H1 (cell line): ENCODE data around the gene EFHC1. TPM values are rescaled to one million over a fixed set of nuclear protein-coding genes. Genes with fewer than 3 reads are reported as not detected.

Experiments used
- CTCF ChIA-PET: fragments of 300-600 bp; sonication (Branson Sonifier 250); formaldehyde crosslinking; loops from one replicate; lab custom pipeline; 2021; ENCODE audit not compliant: partially characterized antibody; lab: Charles Lee
- POLR2A ChIA-PET: fragments of 300-600 bp; sonication (Branson Sonifier 250); formaldehyde crosslinking; loops from one replicate; lab custom pipeline; 2021; ENCODE audit warnings: inconsistent platforms; ENCODE audit not compliant: partially characterized antibody; lab: Charles Lee
- DNase-seq, 2 experiments: peaks; one replicate each; pipeline versions ENCODE4 v3.0.0 to v3.0.0-alpha.2; 2010 to 2022; ENCODE audit warnings: low spot score in 2 of 2, low read depth in 1 of 2, mixed read lengths in 1 of 2
- FAIRE-seq: peaks from 2 replicates; lab custom pipeline; 2011; peaks lifted over from hg19 to GRCh38; lab: Jason Lieb, UNC
- H2AFZ ChIP-seq: 2 replicates; pipeline ENCODE4 v1.8.1; 2012; ENCODE audit warnings: low read length, inconsistent platforms
- H2AK5ac ChIP-seq: 2 replicates; pipeline ENCODE4 v1.6.1; 2013; ENCODE audit warnings: low read depth, low read length
- H2BK120ac ChIP-seq: replicated peaks from 2 replicates; pipeline ENCODE3; 2013; ENCODE audit warnings: low read depth, low read length, inconsistent platforms
- H2BK12ac ChIP-seq: 2 replicates; pipeline ENCODE4 v1.6.1; 2013; ENCODE audit warnings: low read depth, low read length
- H2BK15ac ChIP-seq: 2 replicates; pipeline ENCODE4 v1.6.1; 2013; ENCODE audit warnings: low read length
- H2BK20ac ChIP-seq: 2 replicates; pipeline ENCODE4 v1.6.1; 2013; ENCODE audit warnings: low read length
- H2BK5ac ChIP-seq: 2 replicates; pipeline ENCODE4 v1.6.1; 2013; ENCODE audit warnings: low read depth, low read length
- H3K14ac ChIP-seq: 2 replicates; pipeline ENCODE4 v1.6.1; 2013; ENCODE audit warnings: inconsistent platforms; ENCODE audit not compliant: insufficient read length
- H3K18ac ChIP-seq: 2 replicates; pipeline ENCODE4 v1.6.1; 2013; ENCODE audit warnings: low read length; ENCODE audit errors: extremely low read depth
- H3K23ac ChIP-seq: 2 replicates; pipeline ENCODE4 v1.6.1; 2013; ENCODE audit warnings: inconsistent platforms; ENCODE audit not compliant: insufficient read length
- H3K23me2 ChIP-seq: 2 replicates; pipeline ENCODE4 v1.6.1; 2013; ENCODE audit warnings: low read depth, low read length
- H3K27ac ChIP-seq: 2 replicates; pipeline ENCODE4 v1.6.1; 2011; ENCODE audit warnings: low read depth, low read length, inconsistent platforms
- H3K27me3 ChIP-seq, 4 experiments: replicated peaks in 1 of 4; 1 replicate in 1 of 4; 2 replicates in 3 of 4; pipeline versions ENCODE4 v1.6.1 to v1.8.1; 2011 to 2013; ENCODE audit warnings: low read length in 3 of 4, mild to moderate bottlenecking in 3 of 4, inconsistent platforms in 2 of 4, mixed read lengths in 2 of 4, moderate library complexity in 1 of 4; ENCODE audit not compliant: control insufficient read depth in 3 of 4, insufficient read depth in 3 of 4; ENCODE audit errors: extremely low read depth in 1 of 4
- H3K36me3 ChIP-seq, 4 experiments: 2 replicates each; pipeline versions ENCODE4 v1.6.1 to v1.8.1; 2011 to 2013; ENCODE audit warnings: mild to moderate bottlenecking in 4 of 4, low read length in 3 of 4, moderate library complexity in 2 of 4, control low read depth in 1 of 4, inconsistent platforms in 1 of 4; ENCODE audit not compliant: insufficient read depth in 4 of 4, control insufficient read depth in 2 of 4
- H3K4ac ChIP-seq: replicated peaks from 2 replicates; pipeline ENCODE3; 2013; ENCODE audit warnings: low read length, low read depth, mixed read lengths, inconsistent platforms; ENCODE audit not compliant: insufficient read length
- H3K4me1 ChIP-seq, 4 experiments: replicated peaks in 1 of 4; 1 replicate in 1 of 4; 2 replicates in 3 of 4; pipeline versions ENCODE4 v1.6.1 to v1.8.1; 2011 to 2013; ENCODE audit warnings: low read length in 3 of 4, inconsistent platforms in 2 of 4, mixed read lengths in 1 of 4; ENCODE audit not compliant: insufficient read depth in 4 of 4, control insufficient read depth in 3 of 4
- H3K4me2 ChIP-seq, 2 experiments: 2 replicates each; pipeline versions ENCODE4 v1.6.1 to v1.8.1; 2011 to 2013; ENCODE audit warnings: low read depth in 2 of 2, low read length in 2 of 2, control low read depth in 1 of 2, inconsistent platforms in 1 of 2, mild to moderate bottlenecking in 1 of 2; ENCODE audit not compliant: insufficient read depth in 1 of 2
- H3K4me3 ChIP-seq, 4 experiments: fragments of 200-600, 300-600 bp in 1 of 4; sonication (generic), shearing (Covaris generic), sonication (Bioruptor Twin) in 1 of 4; 2 replicates each; pipeline versions ENCODE4 v1.5.1 to v1.8.1; 2011 to 2016; ENCODE audit warnings: low read length in 4 of 4, low read depth in 3 of 4, control low read depth in 2 of 4, inconsistent platforms in 2 of 4, mild to moderate bottlenecking in 2 of 4, mixed read lengths in 1 of 4, moderate library complexity in 1 of 4; ENCODE audit not compliant: insufficient read depth in 2 of 4; ENCODE audit errors: extremely low read depth in 1 of 4
- H3K56ac ChIP-seq: replicated peaks from 2 replicates; pipeline ENCODE3; 2013; ENCODE audit warnings: low read depth, mild to moderate bottlenecking, mixed read lengths, low read length, inconsistent platforms; ENCODE audit not compliant: insufficient read length
- H3K79me1 ChIP-seq: 2 replicates; pipeline ENCODE4 v1.6.1; 2013; ENCODE audit warnings: low read depth, low read length, control low read depth
- H3K79me2 ChIP-seq, 2 experiments: 2 replicates each; pipeline versions ENCODE4 v1.6.1 to v1.8.1; 2012 to 2013; ENCODE audit warnings: low read length in 2 of 2, mild to moderate bottlenecking in 2 of 2, inconsistent platforms in 1 of 2; ENCODE audit not compliant: insufficient read depth in 2 of 2, control insufficient read depth in 1 of 2
- H3K9ac ChIP-seq, 4 experiments: replicated peaks in 1 of 4; 1 replicate in 1 of 4; 2 replicates in 3 of 4; pipeline versions ENCODE4 v1.6.1 to v1.8.1; 2011 to 2013; ENCODE audit warnings: low read depth in 3 of 4, low read length in 3 of 4, control low read depth in 2 of 4, mild to moderate bottlenecking in 2 of 4, moderate library complexity in 2 of 4, inconsistent platforms in 1 of 4; ENCODE audit errors: extremely low read depth in 1 of 4
- H3K9me3 ChIP-seq, 2 experiments: 2 replicates each; pipeline versions ENCODE4 v1.6.1 to v1.8.1; 2012 to 2013; ENCODE audit warnings: mild to moderate bottlenecking in 2 of 2, moderate library complexity in 2 of 2, control low read depth in 1 of 2, inconsistent platforms in 1 of 2, low read depth in 1 of 2, low read length in 1 of 2, mixed read lengths in 1 of 2; ENCODE audit not compliant: insufficient read depth in 2 of 2
- H4K20me1 ChIP-seq, 2 experiments: replicated peaks in 1 of 2; 2 replicates each; pipeline versions ENCODE3 to v1.8.1; 2011 to 2013; ENCODE audit warnings: inconsistent platforms in 2 of 2, low read length in 2 of 2, mild to moderate bottlenecking in 1 of 2; ENCODE audit not compliant: insufficient read depth in 2 of 2, control insufficient read depth in 1 of 2
- H4K5ac ChIP-seq: 2 replicates; pipeline ENCODE4 v1.6.1; 2013; ENCODE audit warnings: low read length, low read depth, mixed read lengths, inconsistent platforms; ENCODE audit not compliant: insufficient read length
- H4K8ac ChIP-seq: 2 replicates; pipeline ENCODE4 v1.8.0; 2013; ENCODE audit warnings: mild to moderate bottlenecking, moderate library complexity, low read length, inconsistent platforms; ENCODE audit not compliant: insufficient read depth; ENCODE audit errors: extremely low read depth
- H4K91ac ChIP-seq: replicated peaks from 2 replicates; pipeline ENCODE3; 2013; ENCODE audit warnings: low read length, mixed read lengths, inconsistent platforms; ENCODE audit not compliant: insufficient read length
- POLR2A ChIP-seq, 2 experiments: IDR thresholded peaks; 1 replicate in 1 of 2; 2 replicates in 1 of 2; pipeline ENCODE4 v1.6.1; 2011; ENCODE audit warnings: low read depth in 2 of 2, low read length in 2 of 2, mild to moderate bottlenecking in 2 of 2; ENCODE audit errors: control extremely low read depth in 1 of 2
- RAD21 ChIP-seq, 2 experiments: IDR thresholded peaks in 1 of 2; conservative IDR thresholded peaks in 1 of 2; 2 replicates each; pipeline ENCODE4 v1.6.1; 2011; ENCODE audit warnings: low read depth in 2 of 2, low read length in 2 of 2, improper control_type of control experiment in 1 of 2, inconsistent platforms in 1 of 2, mild to moderate bottlenecking in 1 of 2, moderate library complexity in 1 of 2
- SP1 ChIP-seq: IDR thresholded peaks from 2 replicates; pipeline ENCODE4 v1.6.1; 2011; ENCODE audit warnings: low read depth, low read length
- TEAD4 ChIP-seq: IDR thresholded peaks from 2 replicates; pipeline ENCODE4 v1.6.1; 2012; ENCODE audit warnings: low read depth, low read length, inconsistent platforms, mixed read lengths
- WGBS, 2 experiments: shearing (Covaris generic) in 1 of 2; methylation state at CpG; one replicate each; pipeline versions ENCODE4 v1.1.6 to v1.1.7; 2013 to 2015; ENCODE audit warnings: low lambda C conversion rate in 2 of 2, mixed read lengths in 2 of 2, inconsistent platforms in 1 of 2, low coverage in 1 of 2, missing lambda C conversion rate in 1 of 2; ENCODE audit not compliant: insufficient replicate concordance in 2 of 2, insufficient coverage in 1 of 2, insufficient read length in 1 of 2; ENCODE audit errors: extremely low coverage in 1 of 2, missing lambda C conversion rate in 1 of 2; 5-methylcytosine and 5-hydroxymethylcytosine counted together
- polyA plus RNA-seq, 7 experiments: library from polyadenylated mRNA; depleted of rRNA in 3 of 7; stranded (reverse) in 5 of 7; unstranded in 2 of 7; fragments of >200 nt in 5 of 7; fragments of 200-250 nt in 2 of 7; gene quantifications; 1 replicate in 5 of 7; 2 replicates in 1 of 7; 4 replicates in 1 of 7; pipeline versions ENCODE4 v1.2.1 to v1.2.3, GENCODE V29; 2011 to 2013; ENCODE audit warnings: missing spikeins in 2 of 7, mixed read lengths in 2 of 7
- total RNA-seq: library from RNA; stranded (reverse); fragmentation: NEBNext Ultra II Directional; extraction: Animal tissue kit (Norgen Biotek cat#: 25700); gene quantifications from 2 replicates; pipeline ENCODE4 v1.2.1, GENCODE V29; 2021
- TF ChIP-seq, protein P1 (sequence below), 3 experiments: IDR thresholded peaks; 1 replicate in 2 of 3; 2 replicates in 1 of 3; pipeline versions ENCODE4 v1.5.1 to v1.6.1; 2011; ENCODE audit warnings: low read length in 3 of 3, mild to moderate bottlenecking in 3 of 3, inconsistent platforms in 2 of 3, low read depth in 1 of 3, moderate library complexity in 1 of 3; ENCODE audit not compliant: insufficient read depth in 1 of 3; ENCODE audit errors: control extremely low read depth in 1 of 3

EFHC1 gene
- total and polyA plus RNA-seq, 2 of the 8 experiments (the other 6 are each of a cell fraction or from before 2014, with no cell fraction given): 10.5 to 16.4 TPM

DNA sequence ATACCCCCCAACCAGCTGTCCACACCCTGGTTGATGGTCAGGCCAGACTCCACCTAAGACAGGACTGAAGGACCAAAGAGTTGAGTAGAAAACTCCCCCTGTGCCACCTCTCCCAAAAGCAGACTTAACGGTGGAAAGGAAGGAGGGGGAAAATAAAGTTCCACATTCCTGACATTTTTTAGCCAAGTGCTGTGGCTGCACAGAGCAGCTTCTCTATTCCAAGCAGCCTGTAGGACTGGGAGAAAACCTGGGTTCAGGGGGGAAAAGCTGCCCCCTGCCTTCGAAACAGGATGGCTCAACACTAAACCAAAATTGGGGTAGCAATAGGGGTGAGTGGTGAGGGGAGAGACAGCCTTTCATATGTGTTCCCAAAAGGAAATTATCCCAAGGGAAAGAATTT is 153.2 kb downstream of the EFHC1 start:
- no peak overlapping the region for H2BK120ac ChIP-seq
- no peak overlapping the region for H4K91ac ChIP-seq
- H3K79me1 ChIP-seq: peaks cover 2% of the 10 kb centered on the region; the same call in 1 of the 2 replicates
- no peak for DNase-seq
- H3K23me2 ChIP-seq: peaks cover 6% of the 10 kb centered on the region; the same call in 1 of the 2 replicates
- peaks cover 14 to 36% (median 24%) of the 10 kb centered on the region in 4 experiments for H3K4me1 ChIP-seq
- no peak overlapping the region for H3K4ac ChIP-seq
- peak overlapping the region; percentile 67; the same call in 1 of the 2 replicates for H2BK20ac ChIP-seq
- no peak overlapping the region for H4K5ac ChIP-seq
- no peak overlapping the region for H2AK5ac ChIP-seq
- H3K9me3 ChIP-seq: no peaks in the 10 kb centered on the region
- no peak overlapping the region for H3K56ac ChIP-seq
- no peaks in the 10 kb centered on the region for H3K36me3 ChIP-seq
- no peak overlapping the region; the same call in 1 of the 2 replicates for H3K18ac ChIP-seq
- H3K4me3 ChIP-seq: peak overlapping the region in 1 of 4 experiments; percentile 34; a peak in 1 of 8 replicates
- H2BK12ac ChIP-seq: peak overlapping the region; percentile 97
- H3K14ac ChIP-seq: no peak overlapping the region
- TF ChIP-seq POLR2A (IDR thresholded peaks at IDR 0.05; ENCODE audit: control extremely low read depth in 1 of 2, low read depth in 2 of 2, low read length in 2 of 2) (0 out of 3 replicates have a peak, but pooled peaks of 1 of the 2 experiments have one; percentile 22), RAD21 (IDR thresholded peaks at IDR 0.05 in 1 of 2, conservative IDR thresholded peaks at IDR 0.05 in 1 of 2; ENCODE audit: low read depth in 2 of 2, low read length in 2 of 2) (peak; percentile 48 to 61), SP1 (no peak), TEAD4 (peak; percentile 89)
- TF ChIP-seq, protein P1, sequence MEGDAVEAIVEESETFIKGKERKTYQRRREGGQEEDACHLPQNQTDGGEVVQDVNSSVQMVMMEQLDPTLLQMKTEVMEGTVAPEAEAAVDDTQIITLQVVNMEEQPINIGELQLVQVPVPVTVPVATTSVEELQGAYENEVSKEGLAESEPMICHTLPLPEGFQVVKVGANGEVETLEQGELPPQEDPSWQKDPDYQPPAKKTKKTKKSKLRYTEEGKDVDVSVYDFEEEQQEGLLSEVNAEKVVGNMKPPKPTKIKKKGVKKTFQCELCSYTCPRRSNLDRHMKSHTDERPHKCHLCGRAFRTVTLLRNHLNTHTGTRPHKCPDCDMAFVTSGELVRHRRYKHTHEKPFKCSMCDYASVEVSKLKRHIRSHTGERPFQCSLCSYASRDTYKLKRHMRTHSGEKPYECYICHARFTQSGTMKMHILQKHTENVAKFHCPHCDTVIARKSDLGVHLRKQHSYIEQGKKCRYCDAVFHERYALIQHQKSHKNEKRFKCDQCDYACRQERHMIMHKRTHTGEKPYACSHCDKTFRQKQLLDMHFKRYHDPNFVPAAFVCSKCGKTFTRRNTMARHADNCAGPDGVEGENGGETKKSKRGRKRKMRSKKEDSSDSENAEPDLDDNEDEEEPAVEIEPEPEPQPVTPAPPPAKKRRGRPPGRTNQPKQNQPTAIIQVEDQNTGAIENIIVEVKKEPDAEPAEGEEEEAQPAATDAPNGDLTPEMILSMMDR (IDR thresholded peaks at IDR 0.05; ENCODE audit: control extremely low read depth in 1 of 3, insufficient read depth in 1 of 3, low read depth in 1 of 3, low read length in 3 of 3): peak; percentile 23 to 43 (median 29); a peak in 3 of 4 replicates
- TF ChIP-seq, all 59 proteins: peak for 4
- Histone ChIP-seq H3K27ac (peak overlapping the region; percentile 37; the same call in 1 of the 2 replicates), H4K8ac (no peak overlapping the region), H4K20me1 (peaks cover 2 to 5% of the 10 kb centered on the region in 2 experiments), H2BK5ac (peak overlapping the region; percentile 9; the same call in 1 of the 2 replicates), H3K79me2 (peaks cover 8 to 75% of the 10 kb centered on the region in 2 experiments), H3K23ac (no peak overlapping the region), H2AFZ (no peak overlapping the region), H3K9ac (peak overlapping the region in 1 of 4 experiments; percentile 16; a peak in 1 of 7 replicates), H3K27me3 (no peaks in the 10 kb centered on the region), H2BK15ac (peak overlapping the region; percentile 62; the same call in 1 of the 2 replicates), H3K4me2 (peak overlapping the region; percentile 38 to 57)
- WGBS, 2 experiments: 37% methylated on average over 2 of the region's 2 CpGs; no CpG with 5 or more reads in 1 of the 2 experiments
- ChIA-PET CTCF (interaction anchor here (0.7 to 7.3 kb wide), 8 partner anchors 16 to 157 kb away, joined by 3 to 85 read pairs (median 4); partner anchors contain the start of gene EFHC1), POLR2A (interaction anchor here (0.7 to 3.5 kb wide), 4 partner anchors 10 to 154 kb away, joined by 3 to 13 read pairs (median 4); no protein-coding TSS in a partner anchor)
- FAIRE-seq: no peak
